Globus pallidus (tissue), 1 donor: Measurements from ENCODE around the gene ATXN1.
"Not testable (repeated sequence)": the region's sequence is repeated elsewhere in the genome, so short reads cannot be mapped to it uniquely, and the experiment has no call there.

Experiments used
- DNase-seq: peaks from one replicate; pipeline ENCODE4 v3.0.0-alpha.2; 2015; ENCODE audit warnings: low spot score

Gene ATXN1

DNA sequence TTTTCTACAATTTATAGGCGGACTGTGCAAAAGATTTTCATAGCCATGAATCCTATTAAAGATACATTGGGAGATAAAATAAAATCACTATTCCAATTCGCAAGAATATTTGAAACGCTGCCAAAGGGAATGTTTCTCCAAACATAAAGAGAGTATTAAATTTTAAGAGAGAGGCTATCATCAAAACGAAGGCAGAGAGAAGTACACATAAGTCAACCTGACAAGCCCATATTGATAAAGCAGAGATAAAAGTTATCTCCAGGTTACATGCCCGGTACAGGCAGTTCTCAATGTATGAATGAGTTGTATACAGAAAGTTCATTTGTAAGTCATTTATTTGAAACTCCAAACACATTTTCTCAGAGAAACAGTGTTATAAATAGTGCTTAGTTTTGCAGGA, 193.1 kb downstream of the ATXN1 start:
- DNase-seq: no peak

GRCh38 chr6:16567071-16567470, 194.2 kb downstream of the ATXN1 start:
- DNase-seq: no peak

GRCh38 chr6:16564436-16564835, 196.8 kb downstream of the ATXN1 start:
- DNase-seq: no peak

- no peak for DNase-seq
Measured at GRCh38 chr6:16563628-16564240, 197.5 kb downstream of the ATXN1 start.

DNA sequence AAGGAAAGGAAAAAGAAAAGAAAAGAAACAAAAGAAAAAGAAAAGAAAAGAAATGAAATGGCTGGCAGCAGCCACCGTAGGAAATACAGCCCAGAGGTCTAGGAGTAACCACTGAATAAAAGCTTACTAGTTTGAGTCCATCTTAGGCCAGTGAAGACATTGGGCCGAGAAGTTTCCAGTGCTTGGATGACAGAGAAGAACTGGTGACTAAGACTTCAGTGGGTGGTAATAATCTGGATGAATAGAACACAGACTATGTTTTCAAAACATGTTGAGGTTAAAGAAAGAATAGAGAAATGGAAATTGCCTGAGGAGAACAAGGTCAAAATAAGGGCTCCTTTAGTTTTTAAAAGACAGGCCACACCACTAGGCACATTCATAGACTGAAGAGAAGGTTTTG, 198.8 kb downstream of the ATXN1 start:
- no peak for DNase-seq

- DNase-seq: peak; percentile 75
Measured at GRCh38 chr6:16559071-16559470, 202.2 kb downstream of the ATXN1 start.

DNA sequence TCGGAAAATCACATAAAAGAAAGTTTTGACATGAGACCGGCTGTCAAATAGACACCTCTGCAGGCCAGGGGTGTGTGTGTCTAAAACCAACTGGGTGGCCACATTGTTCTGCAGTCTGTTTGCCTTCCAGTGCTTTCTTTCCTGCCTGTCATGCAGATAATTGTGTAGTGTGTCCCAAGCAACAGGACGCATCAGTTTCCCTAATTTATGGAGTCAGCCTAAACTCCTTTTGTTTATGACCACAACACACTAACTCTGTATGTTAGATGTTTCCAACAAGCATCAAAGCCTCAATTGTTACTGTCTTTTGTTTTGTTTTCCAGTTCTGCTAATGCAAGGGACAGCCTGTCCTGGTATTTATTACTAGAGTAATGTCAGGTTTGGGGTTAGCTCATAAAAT, 205.7 kb downstream of the ATXN1 start:
- peak; percentile 82 for DNase-seq

- no peak for DNase-seq
Measured at GRCh38 chr6:16553531-16553930, 207.7 kb downstream of the ATXN1 start.

GRCh38 chr6:16551466-16551865, 209.8 kb downstream of the ATXN1 start:
- no peak for DNase-seq

DNA sequence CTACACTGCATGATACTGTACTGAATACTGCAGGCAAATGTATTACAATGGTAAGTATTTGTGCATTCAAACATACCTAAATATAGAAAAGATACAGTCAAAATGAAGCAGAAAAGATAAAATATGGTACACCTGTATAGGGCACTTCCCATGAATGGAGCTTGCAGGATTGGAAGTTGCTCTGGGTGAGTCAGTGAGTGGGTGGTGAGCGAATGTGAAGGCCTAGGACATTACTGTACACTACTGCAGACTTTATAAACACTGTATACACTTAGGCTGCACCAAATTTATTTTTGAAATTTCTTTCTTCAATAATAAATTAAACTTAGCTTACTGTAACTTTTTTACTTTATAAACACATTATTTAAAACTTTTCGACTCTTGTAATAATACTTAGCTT, 213.1 kb downstream of the ATXN1 start:
- DNase-seq: no peak

- DNase-seq: no peak
Measured at GRCh38 chr6:16547587-16547986, 213.7 kb downstream of the ATXN1 start.

- DNase-seq: no peak
Measured at GRCh38 chr6:16546861-16547260, 214.4 kb downstream of the ATXN1 start.

DNA sequence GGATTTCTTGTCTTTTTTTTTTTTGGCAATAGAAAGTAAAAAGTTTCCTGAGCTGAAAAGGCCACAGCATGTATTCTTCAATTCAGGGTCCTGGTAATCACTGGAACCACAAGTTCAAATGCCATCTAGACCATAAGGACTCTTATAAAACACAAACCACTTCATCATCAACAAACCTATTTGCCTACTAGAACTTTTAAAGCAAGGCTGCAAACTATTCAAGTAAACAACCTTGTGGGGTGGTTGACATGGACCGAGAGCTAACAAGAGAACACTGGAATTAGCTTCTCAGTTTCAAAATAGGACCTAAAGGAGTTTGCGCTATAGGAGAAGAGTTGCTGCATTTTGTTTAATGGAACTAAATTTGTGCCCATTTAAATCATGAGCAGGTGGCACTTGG, 215.9 kb downstream of the ATXN1 start:
- no peak for DNase-seq

GRCh38 chr6:16544521-16544920, 216.7 kb downstream of the ATXN1 start:
- no peak for DNase-seq

DNA sequence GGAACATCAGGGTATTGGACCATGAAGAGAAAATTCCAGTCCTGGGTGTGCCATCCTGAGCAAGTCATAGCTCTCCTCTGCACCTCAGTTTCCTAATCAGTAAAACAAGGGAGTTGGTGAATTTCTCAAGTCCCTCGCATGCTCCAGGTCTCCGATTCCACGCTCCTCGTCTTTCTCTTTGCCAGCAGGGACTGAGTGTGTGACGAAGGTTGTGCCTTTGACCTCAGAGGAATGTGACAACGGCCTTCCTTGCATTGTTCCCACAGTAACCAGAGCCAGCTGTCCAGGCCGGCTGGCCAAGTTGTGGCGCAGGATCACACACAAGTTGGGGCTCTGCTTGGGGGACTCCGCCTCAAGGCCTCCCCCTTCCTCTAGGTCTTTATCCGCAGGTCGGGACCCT, 217.3 kb downstream of the ATXN1 start:
- no peak for DNase-seq

DNA sequence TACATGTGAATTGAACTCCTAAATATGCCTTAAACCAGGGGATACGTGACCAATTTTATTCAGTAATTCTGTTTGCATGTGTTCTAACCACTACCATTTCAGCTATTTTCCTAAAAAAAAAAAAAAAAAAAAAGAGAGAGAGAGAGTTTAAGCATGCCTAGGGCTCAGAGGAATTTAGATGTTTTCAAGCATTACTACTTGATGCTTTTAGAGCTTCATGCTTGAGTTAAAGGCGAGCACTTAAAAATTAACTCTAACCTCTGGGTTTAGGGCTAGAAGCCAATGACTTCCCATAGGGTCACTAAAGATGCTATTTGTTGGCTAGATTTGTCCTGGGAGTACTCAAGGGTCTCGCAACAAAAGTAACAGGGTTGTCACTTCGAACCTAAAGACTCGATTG, 217.7 kb downstream of the ATXN1 start:
- no peak for DNase-seq

DNA sequence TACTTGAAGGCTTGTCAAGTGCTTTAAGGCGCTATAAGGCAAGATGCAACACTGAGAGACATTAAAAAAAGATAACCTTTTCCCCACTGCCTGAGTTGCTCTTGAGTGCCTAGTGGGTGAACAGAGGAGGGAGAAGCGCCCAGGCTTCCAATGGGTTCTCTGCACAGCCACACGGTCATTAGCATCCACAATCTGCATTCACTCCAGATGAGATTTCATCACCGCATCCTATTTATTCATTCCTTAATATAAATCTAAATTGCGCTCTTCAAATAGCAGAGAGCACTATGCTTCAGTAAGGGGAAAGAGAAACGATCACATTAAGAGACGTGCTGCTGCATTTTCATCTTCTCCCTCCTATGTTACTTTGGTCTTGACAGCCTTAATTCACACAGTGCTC, 219.2 kb downstream of the ATXN1 start:
- no peak for DNase-seq

- no peak for DNase-seq
Measured at GRCh38 chr6:16540804-16541752, 220.2 kb downstream of the ATXN1 start.

DNA sequence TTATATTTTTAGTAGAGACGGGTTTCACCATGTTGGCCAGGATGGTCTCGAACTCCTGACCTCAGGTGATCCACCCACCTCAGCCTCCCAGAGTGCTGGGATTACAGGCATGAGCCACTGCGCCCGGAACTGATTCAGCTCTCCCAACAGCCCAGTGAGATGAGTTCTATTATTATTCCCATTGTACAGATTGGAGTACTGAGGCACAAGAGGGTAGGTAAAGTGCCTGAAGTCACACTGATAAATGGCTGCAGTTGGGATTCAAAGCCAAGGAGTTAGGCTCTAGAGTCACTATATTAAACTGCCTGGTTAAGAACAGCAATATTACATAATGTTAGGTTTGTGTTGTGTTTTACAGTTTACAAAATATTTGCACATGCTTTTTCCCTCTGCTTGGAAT, 220.9 kb downstream of the ATXN1 start:
- DNase-seq: not testable (repeated sequence)

DNA sequence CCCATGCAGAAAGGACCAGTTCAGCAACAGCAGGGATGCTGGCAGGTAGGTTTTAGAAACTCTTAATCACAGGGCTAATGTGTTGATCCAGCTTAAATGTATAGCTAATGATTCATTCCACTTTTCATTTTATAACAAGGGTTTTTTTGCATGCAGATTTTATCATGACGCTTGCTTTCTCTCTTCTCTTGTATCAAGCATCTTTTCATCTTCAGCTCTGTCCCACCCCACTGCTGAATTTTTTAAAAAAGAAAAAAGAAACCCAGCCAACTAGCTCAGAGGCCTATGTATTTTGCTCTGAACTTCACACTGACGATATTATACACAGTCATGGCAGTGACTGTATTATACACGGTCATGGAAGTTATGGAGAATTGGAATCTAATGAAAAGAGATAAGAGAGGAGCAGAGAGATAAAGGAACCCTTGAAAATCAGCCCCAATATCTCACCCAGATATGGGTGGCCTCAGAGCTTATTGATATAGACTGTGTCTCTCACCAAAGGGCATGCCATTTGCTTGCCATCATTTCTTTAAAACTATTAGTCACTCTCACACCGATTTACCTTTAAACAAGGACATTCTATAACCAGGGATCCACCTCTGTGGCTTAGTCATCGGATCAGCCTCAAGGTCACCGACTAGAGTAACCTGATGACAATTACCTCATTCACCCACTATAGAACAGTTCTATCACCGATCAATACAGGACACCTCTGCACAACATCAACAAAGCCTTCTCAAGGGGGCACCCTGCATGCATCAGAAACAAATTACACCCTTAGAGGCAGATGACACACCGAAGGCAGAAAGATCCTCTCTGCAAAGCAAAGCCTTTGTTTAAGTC, 222.0 kb downstream of the ATXN1 start:
- DNase-seq: no peak

DNA sequence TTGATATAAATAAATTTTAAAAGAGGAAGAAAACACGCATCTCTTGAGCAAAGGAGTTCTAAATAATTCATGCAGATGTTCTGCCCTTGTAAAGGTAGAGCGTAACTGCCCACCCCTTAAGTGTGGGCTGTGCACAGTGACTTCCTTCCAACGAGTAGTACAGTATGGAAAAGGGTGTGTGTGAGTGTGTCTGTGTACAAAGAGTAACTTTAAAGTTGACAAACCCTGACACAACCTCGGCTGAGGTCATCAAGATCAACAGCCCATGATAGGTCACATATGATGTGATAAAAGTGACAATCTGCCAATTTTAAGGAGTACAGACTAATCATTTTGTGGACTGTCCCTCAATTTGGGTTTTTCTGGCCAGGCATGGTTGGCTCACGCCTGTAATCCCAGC, 225.7 kb downstream of the ATXN1 start:
- DNase-seq: no peak

- no peak for DNase-seq
Measured at GRCh38 chr6:16533721-16534136, 227.5 kb downstream of the ATXN1 start.

GRCh38 chr6:16533210-16533609, 228.1 kb downstream of the ATXN1 start:
- DNase-seq: no peak
